T-helper 1 cell (primary cell): Measurements from ENCODE around the gene HAL.
A peak's percentile ranks its signal among the peaks of the same experiment; 100 is the strongest.

Source experiments
- DNase-seq, 5 donors: peaks; one replicate each; pipeline ENCODE4 v3.0.0-alpha.2; 2012 to 2020
- total RNA-seq, 4 donors: gene quantifications; one replicate each; lab custom pipeline; 2026; lab: John Stamatoyannopoulos, UW

HAL gene
- 0 to 1.5 (median 0.95) reads per million in 4 donors for total RNA-seq

DNA sequence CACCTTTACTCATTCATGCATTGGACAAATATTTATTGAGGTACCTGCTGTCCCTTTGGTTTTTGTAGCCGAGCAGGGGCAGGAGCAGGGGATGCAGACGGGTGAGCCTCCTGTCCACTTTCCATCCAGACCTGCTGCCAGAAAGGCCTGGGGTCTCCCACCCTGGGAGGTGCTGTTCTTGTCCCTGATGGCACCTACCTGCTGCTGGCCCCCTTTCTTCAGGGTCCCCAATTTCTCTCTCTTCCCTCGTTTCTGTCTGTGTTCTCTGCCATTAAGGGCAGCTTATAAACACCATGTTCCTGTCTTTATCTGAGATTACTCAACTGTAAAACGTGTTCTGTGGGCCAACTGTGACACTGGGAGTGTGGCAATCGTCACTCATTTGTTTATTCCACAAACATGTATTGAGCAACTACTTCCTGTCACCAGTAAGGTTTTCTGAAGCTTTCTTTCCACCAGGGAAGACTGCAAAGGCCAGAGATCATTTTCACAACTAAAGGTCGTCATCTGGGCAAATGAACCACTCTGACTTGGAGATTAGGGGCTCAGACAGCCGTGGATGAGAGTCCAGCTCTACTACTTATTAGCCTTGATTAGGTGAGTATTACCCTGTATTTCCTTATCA lies at the start of gene HAL:
HAL (minus strand) TSS at position 311 of the 625 bp plus-strand sequence. CDS start 434 bp downstream, outside the sequence.
- peak in 1 of 5 donors; percentile 22 for DNase-seq

GRCh38 chr12:96045566-96045965 lies 49.4 kb upstream of the HAL start:
- DNase-seq: peak in 2 of 5 donors; percentile 15 to 19

DNA sequence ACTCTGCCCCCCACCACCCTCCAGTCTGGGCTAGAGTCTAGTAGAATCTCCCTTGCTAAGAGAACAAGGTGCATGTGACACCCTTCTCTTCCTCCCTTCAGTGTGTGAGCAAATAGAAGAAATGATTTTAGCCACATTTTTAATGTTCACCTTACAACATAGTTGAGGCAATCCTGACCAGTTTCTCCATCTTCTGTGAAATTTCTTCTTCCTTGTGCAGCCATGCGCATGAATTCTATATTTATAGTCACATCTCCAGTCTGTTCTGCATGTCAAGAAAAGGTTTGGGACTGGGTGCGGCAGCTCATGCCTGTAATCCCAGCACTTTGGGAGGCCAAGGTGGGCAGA lies 48.8 kb upstream of the HAL start:
- DNase-seq: no peak

- DNase-seq: no peak
Measured at GRCh38 chr12:96044017-96044942, 48.1 kb upstream of the HAL start.

- no peak for DNase-seq
Measured at GRCh38 chr12:96041181-96041580, 45.0 kb upstream of the HAL start.

- no peak for DNase-seq
Measured at GRCh38 chr12:96040305-96041133, 44.4 kb upstream of the HAL start.

DNA sequence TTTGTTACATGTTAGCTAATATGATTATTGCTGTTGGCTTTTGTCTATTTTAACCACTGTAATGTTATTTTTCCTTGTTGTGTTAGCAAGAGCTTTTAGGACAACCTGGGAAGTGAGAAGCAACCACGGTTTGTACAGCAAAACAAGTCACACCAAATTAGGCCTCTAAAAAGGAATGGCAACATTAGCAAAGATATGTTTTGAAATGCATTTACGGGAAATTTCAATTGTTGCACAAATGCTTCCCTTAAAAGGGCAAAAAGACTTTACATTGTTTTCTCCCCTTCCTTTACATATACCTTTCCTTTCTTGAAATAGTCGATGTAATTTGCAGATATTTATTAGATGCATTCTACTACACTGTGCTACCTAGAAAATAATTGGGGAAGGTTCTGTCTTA lies 43.4 kb upstream of the HAL start:
- no peak for DNase-seq

GRCh38 chr12:96036765-96037455 lies 40.8 kb upstream of the HAL start:
- DNase-seq: no peak

DNA sequence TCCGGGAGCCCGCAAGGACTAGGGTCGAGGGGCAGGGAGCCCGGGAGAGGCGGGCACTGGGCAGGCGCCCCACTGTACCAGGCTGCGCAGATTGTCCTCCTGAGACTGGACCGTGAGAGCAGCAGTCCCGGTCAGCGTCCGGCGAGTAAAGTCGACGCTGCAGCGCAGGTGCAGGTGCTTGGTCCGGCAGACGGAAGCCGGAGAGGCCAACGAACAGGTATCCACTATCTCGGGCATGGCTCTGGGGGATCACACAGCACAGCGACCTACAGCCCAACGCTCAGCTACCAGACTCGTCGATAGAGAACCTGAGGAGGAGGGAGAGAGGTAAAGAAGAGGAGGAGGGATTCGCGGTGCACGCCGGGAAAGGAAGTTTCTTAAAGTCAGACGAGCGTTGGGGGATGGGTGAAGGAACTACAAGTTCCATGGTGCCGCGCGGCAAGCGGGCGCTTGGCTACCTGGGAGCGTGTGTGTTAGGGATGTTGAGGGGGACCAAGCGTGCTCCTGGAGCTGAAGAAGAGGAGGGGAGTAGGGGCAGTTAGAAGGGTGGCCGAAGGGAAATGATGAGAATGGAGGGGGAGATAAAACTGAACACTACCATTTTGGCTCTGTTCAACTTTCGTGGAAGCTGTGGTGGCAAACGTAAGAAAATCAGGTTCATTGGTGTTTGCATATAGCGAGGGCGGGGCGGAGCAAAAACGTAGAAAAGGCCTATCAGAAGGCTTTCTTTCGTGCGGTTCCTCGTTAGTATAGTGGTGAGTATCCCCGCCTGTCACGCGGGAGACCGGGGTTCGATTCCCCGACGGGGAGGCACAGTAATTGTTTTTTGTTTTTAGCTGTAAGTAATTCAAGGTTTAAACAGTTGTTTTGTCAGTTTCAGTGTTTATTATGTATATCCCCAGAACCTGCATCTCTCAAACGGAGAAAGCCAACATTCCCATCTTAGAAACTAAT lies 39.4 kb upstream of the HAL start, which contains the start of gene LTA4H:
LTA4H (minus strand) TSS at position 305 of the 954 bp plus-strand sequence; CDS start at position 237, 68 bp downstream.
- peak; percentile 90 to 98 (median 94) for DNase-seq

GRCh38 chr12:96034621-96035282 lies 38.6 kb upstream of the HAL start:
- DNase-seq: no peak

DNA sequence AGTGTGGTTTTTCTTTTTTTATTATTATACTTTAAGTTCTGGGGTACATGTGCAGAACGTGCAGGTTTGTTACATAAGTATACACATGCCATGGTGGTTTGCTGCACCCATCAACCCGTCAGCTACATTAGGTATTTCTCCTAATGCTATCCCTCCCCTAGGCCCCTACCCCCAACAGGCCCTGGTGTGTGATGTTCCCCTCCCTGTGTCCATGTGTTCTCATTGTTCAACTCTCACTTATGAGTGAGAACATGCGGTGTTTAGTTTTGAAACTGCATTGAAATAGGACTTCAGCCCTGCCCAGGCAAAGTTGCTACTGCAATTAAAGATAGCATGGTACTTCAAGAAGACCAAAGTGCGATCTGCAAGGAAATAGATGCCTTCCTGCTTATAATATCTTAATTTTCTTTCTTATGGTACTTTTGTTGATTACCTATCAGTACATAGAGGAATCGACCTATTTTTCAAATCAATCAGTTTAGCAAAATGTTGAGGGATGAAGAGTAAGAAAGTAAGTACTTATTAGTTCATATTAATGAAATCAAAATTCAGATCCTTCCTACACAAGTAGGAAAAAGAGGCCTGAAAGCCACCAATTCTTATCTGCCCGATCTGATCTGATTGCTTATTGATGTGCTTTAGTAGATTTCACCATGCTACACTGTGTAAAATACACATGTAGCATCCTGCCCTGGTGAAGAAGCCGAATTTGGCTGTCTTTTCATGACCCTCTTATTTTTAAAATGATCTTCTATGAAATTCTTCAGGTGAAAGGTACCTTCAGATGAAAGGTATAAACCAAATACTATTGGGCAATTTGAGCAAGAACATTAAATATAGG lies 37.6 kb upstream of the HAL start:
- no peak for DNase-seq

- no peak for DNase-seq
Measured at GRCh38 chr12:96029826-96030225, 33.7 kb upstream of the HAL start.

- no peak for DNase-seq
Measured at GRCh38 chr12:96028538-96028937, 32.4 kb upstream of the HAL start.

- no peak for DNase-seq
Measured at GRCh38 chr12:96026331-96026730, 30.2 kb upstream of the HAL start.

DNA sequence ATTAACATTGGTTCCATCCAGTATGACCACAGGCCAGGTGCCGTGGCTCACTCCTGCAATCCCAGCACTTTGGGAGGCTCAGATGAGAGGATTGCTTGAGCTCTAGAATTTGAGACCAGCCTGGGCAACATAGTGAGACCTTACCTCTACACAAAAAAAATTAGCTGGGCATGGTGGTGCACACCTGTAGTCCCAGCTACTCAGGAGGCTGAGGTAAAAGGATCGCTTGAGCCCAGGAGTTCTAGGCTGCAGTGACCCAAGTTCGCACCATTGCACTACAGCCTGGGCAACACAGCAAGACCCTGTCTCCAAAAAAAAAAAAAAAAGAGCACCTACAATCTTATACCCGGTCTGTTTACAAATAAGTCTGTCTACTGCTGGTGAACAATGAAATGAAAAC lies 29.4 kb upstream of the HAL start:
- no peak for DNase-seq

GRCh38 chr12:96020314-96021003 lies 24.3 kb upstream of the HAL start:
- no peak for DNase-seq

- no peak for DNase-seq
Measured at GRCh38 chr12:96015672-96016071, 19.5 kb upstream of the HAL start.

DNA sequence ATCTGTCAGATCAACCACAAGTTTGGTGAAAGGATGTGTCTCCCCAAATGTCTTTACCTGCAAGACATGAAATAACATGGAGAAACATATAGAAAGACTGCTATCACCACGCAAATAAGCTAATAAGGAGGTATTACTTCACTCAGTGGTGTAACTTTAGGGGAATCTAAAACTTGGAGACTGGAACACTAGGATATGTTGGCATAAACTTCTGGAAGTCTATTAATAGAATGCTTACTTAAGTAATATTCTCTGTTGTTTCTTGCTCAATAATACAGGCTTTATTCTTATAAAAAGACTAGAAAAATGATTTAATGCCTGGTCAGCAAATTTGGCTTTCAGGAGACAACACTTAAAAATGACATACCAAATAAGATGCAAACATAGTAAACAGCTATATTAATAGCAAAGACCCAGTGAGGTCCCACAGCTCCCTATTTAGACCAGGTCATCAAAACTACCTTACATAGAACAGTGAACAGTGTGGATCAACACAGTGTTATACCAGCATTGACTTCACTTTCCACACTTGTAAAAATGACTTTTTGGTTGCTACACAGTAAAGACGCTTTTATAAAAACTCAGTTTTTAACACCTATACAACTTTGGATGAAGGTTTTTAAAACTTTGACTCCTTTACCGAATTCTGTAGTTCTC lies 18.9 kb upstream of the HAL start:
- DNase-seq: no peak
